Vagina (tissue), 2 donors: ENCODE measurements around the gene COL23A1.

Source experiments
- CTCF ChIP-seq, 3 experiments: fragments of 450-650 bp in 2 of 3; fragments of 200-600 bp in 1 of 3; sonication (generic) in 1 of 3; IDR thresholded peaks; one replicate each; pipeline ENCODE4 v1.5.1; 2017 to 2019; ENCODE audit warnings: antibody characterized with exemption in 3 of 3, mild to moderate bottlenecking in 2 of 3, moderate library complexity in 2 of 3
- POLR2A ChIP-seq, 2 donors: fragments of 450-650 bp; IDR thresholded peaks; one replicate each; pipeline ENCODE4 v1.6.1; 2017; ENCODE audit warnings: antibody characterized with exemption in 2 of 2, mild to moderate bottlenecking in 2 of 2, moderate library complexity in 2 of 2
- POLR2AphosphoS5 ChIP-seq, 2 donors: sonication (generic); formaldehyde crosslinking; IDR thresholded peaks; one replicate each; pipeline ENCODE4 v1.9.0; 2017; ENCODE audit warnings: antibody characterized with exemption in 2 of 2, mild to moderate bottlenecking in 2 of 2, low read depth in 1 of 2; ENCODE audit not compliant: insufficient read depth in 1 of 2

- no peak for TF ChIP-seq CTCF (IDR thresholded peaks at IDR 0.05)
- TF ChIP-seq POLR2A (IDR thresholded peaks at IDR 0.05) = no peak
- TF ChIP-seq POLR2AphosphoS5 (IDR thresholded peaks at IDR 0.05; ENCODE audit: insufficient read depth in 1 of 2, low read depth in 1 of 2) = no peak
These were observed 270.6 kb downstream of the COL23A1 start for GRCh38 chr5:178319541-178320041.
